ENCODE data around the gene UNC5C.
A peak's percentile ranks its signal among the peaks of the same experiment; 100 is the strongest.

UNC5C gene

DNA sequence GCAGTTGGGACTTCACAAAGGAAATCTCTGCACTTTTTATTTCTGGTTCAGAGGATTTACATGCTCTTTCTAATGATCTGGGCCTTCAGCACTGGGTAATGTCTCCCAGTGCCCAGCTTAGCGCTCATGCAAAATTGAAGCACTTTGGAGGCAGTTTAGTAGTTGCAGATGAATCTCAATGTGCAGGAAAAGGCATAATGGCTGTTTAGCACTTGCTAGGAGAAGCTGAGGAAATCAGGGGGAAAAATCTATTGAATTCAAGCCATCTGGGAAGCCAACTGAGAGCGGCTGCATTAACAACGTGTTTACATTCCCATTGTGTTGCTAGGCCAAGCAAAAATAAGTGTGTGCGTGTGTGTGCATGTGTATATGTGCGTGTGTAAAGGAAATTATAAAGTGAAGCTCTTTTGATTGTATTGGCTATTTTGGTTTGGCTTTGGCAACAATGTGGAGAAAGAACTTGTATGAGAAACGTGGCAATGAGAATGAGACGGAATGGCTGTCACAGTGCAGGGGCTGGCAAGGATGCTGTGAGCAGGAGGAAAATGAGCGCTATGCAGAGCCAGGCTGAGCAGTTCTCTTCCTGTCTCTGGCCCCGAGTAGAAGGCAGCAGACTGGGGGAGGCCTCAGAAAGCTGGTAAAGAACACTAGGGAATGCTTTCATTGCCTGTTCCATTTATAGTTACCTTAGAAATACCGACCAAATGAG lies 231.5 kb downstream of the UNC5C start:
- no peak for DNase-seq

DNA sequence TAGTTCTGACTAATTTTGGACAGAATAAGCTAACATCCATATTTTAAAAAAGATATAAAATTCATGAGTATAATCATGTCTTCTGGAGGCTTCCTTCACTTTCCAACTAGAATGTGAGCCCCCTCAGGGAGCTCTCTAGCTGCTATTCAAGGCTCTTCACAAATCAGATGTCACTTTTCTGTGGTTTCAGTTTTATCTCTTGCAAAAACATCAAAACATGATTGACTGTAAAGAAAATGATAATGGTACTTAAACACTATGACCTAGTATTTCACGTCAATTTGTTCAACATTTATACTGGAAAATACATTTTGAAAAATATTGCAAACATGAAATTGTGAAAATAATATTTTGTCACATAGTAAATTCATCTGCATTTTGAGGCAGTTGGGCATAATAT lies 234.2 kb downstream of the UNC5C start:
- DNase-seq, result no peak

DNA sequence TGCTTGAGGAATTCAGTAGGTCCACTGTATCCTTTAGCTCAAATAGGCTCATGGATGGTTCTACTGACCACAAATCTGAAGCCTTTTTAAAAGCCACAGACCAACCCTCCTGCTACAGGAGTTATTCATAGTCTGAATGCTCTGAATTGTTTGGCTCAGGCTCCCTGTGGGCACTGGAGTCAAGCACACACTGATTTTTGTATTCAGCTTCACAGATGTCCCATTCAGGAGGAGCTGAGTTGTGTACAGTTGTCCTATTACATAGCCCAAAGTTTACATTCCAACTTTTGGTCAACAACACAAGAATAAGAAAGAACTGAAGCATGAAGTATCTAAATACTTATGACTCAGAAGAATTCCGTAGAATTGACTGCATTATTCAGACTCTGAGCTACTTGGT lies 243.9 kb downstream of the UNC5C start:
- no peak for DNase-seq

DNA sequence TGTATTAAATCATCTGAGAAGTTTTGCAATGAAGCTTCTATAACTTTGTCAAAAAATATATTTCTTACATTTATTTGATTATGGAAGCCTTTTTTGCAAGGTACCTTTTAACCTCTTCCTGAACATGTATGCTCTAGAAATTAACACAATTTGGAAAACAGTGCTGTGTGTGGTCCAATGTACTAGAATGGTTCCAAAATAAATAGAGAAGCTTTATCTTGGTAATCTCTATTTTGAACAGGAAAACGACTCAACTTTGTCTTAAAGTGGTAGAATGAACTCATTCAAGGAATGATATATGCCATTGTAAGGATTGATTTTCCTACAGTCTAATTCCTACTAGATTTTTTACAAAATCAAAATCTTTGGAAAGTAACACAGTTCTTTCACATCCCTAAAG lies 248.5 kb downstream of the UNC5C start:
- DNase-seq, result no peak

DNA sequence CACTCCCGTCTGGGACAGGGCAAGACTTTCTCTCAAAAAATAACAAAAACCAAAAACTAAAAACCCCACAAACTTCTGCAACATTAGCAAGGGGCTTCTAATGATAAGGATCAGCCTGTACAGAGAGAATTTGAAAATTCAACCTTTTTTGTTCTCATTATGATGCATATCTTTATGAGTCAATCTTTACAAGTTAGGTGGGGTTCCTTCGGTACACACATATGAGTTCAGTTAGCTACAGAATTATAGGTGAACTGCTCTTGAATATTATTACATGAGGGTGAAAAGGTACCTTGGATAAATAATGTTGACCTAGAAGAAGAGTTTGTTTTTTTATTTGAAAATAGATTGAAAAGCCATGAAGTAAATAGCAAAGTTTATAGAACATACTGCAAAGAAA lies 252.7 kb downstream of the UNC5C start:
- DNase-seq, result no peak

DNA sequence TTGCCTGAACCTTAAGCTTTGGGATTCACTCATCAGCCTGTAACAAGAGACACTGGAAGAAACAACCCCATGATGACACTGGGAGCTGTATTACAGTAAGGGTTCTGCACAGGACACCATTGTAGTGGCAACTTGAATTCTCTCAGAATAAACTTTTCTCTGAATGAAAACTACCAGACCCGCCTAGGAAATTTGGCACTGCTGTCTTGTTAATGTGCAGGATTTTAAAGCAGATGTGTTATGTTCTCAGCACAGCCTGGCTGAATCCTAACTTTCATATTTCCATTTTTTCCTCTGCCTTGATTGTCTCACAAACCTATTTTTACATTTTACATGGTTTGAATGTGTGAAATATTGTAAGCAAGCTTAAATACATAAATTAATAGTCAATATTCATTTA lies 253.6 kb downstream of the UNC5C start:
- DNase-seq, result no peak

DNA sequence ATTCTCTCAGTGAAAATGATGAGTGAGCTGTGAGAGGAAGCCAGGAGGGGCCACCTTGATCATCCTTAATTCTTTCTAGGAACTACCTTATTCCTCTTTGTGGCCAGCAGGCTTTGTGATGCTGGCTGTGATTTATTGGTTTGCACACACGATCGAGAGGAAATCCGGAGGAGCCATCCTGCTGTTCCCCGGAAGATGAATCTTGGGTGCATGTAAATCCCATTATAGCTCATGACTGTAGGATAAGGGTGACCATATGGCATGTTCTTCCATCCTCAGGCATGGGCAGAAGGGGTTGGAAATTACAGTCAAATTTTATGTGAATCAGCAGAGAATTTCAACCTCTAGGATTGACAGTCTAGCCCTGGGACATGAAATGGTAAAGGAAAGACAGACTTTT lies 254.5 kb downstream of the UNC5C start:
- DNase-seq, result no peak

DNA sequence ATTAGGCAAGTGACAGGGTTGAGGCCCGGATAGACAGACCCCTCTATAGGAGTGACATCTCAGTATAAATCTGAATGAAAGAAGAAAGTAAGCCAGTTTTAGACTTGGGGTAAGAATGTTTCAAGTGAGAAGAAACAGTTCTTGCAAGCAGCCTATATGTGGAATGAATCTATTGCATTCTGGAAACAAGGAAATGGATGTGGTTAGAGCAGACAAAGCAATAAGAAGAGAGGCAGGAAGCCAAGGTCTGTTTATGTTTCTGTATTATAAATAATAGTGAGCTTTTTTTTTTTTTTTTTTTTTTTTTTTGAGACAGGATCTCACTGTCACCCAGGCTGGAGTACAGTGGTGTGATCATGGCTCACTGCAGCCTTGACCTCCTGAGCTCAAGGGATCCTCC lies 255.8 kb downstream of the UNC5C start:
- peak in 1 of 2 donors; percentile 12 for DNase-seq

DNA sequence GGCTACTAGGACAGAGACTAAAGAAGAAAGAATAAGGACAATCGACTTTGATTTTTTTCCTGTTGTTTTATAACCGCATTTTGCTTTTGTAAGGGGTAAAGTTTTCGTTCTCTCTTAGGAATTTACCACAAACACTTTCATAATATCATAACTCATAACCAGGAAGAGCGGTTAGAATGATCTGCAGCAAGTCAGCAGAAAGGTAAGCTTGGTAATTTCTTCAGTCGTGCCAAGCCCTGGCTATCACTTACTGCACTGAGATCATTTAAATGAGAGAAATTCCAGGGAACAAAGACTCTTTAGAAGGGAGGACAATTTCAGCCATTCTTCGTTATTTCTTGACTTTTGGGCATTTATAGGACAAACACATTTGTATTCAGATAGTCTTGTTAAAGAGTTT lies 258.1 kb downstream of the UNC5C start:
- DNase-seq, result no peak

DNA sequence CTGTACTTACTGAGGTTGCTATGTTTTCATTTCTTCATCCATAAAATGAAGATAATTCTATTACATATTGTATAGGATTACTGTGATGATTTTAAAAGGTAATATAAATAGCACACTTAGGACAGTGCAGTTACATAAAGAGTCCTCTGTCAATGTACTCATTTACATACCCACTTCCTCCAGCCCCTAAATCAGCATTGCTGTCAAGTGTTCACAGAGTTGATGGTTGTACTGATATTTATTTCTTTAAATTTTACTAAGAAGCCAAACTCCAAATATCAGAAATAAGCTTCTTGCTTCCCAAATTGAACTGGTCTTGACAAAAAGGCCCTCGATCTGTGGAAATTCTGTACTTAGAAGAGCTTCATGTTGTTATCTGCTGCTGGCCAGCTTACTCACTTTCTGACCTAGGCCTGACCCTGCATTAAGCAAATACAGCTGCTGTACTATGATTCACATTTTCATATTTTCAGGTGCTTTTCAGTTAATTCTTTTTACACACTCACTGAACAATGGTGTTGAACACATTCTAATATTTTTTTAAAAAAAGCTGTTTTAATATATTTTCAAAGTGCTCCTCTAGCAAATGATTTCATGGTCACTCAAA lies 259.6 kb downstream of the UNC5C start:
- DNase-seq, result no peak

DNA sequence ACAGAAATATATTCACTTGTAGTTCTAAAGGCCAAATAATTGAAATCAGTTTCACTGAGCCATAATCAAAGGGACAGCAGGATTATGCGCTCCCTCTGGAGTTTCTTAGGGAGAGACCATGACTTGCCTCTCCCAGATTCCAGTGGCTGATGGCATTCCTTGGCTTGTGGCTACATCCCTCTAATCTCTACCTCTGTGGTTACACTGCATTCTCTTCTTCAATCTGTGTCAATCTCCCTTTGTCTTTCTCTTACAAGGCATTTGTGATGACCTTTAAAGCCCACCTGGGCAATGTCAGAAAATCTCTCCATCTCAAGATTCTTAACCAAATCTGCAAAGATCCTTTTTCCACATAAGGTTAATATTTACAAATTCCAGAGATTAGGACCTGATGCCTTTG lies 260.2 kb downstream of the UNC5C start:
- no peak for DNase-seq

DNA sequence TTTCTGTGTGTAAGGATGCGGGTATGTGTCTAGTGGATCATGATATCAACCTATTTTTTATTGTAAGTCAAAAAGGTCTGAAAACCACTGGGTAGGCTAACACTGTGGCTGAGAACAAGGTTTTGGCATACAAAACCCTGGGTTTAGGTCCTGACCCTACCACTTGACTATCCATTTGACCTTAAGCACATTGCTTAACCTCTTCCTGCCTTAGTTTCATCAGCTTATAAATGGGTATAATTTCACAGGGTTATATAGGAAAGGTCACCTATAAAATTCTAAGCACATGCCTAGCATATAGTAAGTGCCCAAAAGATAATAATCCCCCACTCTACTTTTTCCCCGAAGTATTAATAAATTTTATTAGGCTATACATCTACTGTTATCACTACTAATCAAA lies 263.0 kb downstream of the UNC5C start:
- DNase-seq, result no peak

DNA sequence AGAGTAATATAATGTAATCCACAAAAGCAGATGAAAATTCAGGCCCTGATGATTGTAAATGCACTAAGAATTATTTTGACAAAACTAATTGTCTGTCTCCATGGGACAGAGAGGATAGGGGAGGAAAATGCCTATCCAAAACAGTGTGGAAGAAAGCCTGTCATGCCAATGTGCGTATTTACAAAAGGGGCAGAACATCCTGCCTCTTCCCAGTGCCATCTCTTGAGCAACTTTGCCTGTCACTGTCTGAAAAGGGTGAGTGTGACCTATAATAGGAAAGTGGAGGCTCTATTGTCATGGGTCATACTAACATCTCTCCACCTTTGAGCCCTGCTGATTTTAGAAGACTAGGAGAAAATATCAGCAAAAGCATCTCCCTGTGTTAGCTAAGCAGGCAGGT lies 264.1 kb downstream of the UNC5C start:
- DNase-seq, result no peak

DNA sequence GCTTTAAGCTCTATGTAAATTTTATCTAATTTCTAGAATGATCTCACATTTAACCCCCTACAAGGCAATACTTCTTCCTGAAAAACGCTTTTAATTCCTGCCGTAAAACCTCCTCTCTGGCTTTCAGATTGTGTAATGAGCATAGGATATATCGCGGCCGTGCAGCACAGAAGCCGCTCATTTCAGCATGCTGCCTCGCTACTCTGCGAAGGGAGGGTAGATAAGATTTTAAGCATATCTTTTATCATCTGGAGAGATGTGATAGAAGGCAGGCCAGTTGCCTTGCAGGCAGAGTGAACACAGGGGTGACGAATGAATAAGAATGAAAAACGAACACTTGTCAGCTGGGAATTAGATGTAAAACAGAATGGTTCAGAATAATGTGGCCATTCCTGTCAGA lies 265.5 kb downstream of the UNC5C start:
- no peak for DNase-seq

DNA sequence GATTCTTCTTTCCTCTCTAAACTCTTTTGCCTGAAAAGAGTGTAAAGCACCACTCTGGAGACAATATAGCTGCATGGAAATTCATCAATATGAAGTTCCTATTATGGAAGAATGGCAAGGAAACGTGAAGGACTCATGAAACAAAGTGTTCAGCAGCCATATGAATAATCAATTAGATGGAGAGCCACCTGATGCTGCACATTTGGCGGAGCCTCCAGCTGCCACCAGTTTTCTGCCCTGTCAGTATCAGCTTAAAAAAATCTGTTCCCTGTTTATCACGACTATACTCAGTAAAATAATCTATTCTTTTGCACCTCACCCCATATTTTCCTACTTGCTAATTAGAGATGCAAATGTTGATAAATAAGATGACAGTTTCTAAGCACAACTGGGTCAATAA lies 276.0 kb downstream of the UNC5C start:
- DNase-seq, result no peak

DNA sequence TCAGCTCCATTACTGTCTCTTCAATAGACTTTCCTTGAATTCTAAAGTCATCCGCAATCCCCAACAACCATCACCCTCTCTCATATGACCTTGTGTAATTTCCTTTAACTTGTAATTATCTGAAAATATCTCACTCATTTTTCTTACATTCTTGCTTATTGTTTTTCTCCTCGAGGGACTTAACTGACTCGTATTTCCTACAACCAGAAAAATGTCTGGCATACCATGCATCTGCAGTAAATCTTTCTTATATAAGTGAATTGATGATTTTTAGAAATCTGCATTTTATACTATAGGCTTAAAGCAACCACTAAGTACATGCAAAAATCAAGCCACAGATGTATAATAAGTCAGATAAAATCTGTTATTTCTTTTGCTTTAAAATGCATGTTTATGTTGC lies 276.7 kb downstream of the UNC5C start:
- DNase-seq, result no peak

DNA sequence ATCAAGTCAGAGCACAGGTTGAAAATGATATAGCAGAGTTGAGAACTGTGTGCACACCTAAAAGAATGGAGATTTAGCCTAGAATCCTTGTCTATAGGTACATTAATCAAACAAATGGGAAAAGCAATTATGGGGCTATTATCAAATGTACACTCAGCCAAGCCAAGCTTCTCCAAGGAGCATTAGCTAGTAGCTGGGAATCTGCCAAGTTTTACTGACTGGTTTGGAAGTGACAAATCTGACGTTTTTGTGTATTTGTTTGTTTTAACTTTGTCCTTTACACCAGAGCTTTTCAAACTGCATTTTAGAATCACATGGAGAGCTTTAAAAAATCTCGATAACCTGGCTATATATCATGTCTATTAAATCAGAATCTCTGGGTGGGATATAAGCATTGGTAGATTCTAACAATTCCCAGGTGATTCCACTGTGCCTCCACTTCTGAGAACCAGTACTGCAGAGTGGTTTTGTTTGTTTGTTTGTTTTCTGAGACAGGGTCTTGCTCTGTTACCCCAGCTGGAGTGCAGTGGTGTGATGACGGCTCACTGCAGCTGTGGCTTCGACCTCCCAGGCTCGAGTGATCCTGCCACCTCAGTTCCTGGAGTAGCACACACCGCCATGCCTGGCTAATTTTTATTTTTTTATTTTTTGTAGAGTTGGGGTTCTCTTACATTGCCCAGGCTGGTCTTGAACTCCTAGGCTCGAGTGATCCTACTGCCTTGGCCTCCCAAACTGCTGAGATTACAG lies 279.8 kb downstream of the UNC5C start:
- DNase-seq, result no peak

DNA sequence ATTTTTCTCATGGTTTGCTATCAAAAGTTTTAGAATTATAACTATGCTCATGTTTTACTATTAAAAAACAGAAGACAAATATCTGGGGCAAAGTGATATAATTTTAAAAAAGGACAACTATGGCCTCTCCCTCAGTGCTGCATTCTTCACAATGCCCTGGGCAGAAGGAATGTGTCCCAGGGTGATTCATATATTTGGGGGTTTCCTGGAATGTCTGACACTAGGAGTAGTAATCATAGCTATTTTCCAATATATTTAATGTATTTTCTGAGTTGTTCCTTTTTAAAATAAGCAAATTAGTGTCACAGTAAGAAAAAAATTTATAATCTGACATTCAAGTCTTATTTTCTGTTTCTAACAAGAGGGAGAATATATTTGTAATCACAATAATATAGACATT lies 281.7 kb downstream of the UNC5C start:
- DNase-seq, result no peak

DNA sequence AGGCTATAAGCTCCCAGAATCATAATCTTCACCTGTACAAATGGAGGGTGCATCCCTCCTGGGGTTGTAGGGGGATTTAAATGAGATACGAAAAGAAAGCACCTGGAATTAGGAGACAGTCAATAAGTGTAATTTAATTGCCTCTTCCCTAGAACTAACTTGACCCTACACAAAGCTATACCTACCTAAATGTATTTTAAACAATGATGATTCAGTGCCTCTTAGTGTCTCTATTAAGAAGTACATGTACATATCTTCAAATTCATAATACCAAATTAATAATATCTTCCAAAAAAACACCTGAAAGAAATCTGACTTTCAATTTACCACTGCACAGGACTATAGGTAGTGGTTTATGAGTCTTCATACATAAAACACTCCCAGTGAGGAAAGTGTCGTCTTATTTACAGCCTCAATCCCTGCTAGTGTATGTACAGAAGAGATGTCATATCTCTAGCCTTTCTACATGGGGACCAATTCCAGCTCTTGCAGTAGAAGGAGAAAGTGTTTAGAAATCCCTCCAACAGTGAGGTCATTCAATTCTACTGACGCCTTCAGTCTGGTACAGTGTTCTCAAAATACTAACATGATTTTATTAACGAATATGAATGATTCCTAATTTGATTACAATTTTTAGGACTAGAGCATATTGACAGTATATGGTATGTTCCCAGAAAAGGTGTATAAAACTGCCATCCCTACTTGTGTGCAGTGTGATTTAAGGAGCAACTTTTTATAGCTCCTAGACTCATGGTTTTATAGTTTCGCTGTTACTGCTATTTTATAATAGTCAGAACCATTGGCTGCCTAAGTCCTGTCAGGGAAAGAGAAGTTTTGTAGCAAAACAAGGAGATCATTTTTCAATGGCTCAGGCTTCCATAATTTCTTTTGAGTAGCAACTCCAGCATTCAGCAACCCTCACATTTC lies 282.7 kb downstream of the UNC5C start:
- DNase-seq, result no peak

DNA sequence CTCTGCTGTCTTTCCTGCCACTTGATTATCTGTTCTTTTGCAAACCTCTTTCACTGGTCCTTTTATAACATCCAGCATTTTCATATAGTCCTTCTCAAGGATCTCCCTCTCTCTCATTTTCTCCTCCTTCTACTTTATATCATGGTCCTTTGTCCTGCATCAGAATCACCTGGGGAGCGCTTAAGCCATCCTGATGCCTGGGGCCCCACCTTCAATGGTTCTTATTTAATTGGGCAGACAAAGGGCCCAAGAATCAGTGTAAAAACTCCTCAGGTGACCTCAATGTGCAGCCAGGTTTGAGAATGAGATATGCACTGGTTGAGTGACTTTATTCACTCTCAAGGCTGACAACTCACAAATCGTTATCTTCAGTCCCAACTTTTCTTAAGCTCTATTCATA lies 283.9 kb downstream of the UNC5C start:
- no peak for DNase-seq

DNA sequence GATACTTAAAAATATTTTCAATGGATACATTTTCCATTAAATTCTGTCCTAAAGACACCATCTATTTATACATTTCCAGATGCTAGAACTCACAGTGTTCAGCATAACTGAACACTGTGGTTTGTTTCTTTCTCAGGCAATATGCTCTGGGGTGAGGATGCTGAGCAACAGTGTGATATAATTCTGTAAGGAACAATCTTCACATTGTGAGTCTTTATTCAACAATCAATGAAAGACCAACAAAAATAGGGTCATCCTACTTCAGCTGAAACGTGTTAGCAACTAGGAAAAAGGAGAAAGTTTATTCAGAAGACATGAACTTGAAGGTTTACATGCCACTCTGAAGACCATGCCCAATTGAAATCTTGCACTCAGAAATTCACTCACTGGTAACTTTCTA lies 284.8 kb downstream of the UNC5C start:
- no peak for DNase-seq

DNA sequence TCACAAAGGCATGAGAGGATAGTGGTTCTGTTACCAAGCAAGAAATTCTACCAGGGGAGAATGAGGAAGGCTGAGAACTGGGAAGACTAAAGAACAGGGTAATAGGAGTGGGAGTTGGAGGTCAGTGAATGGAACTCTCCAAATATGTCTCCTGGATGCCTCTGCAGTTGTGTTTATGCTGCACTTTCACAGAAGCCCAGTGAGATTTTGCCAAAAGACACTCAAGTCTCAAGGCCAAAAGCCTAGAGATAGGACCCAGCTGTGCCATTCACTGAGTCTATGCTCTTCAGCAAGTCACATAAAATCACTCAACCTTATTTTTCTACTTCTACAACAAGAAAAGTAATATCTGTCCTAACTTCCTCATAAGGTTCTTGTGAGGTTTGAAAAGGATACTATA lies 285.4 kb downstream of the UNC5C start:
- no peak for DNase-seq

DNA sequence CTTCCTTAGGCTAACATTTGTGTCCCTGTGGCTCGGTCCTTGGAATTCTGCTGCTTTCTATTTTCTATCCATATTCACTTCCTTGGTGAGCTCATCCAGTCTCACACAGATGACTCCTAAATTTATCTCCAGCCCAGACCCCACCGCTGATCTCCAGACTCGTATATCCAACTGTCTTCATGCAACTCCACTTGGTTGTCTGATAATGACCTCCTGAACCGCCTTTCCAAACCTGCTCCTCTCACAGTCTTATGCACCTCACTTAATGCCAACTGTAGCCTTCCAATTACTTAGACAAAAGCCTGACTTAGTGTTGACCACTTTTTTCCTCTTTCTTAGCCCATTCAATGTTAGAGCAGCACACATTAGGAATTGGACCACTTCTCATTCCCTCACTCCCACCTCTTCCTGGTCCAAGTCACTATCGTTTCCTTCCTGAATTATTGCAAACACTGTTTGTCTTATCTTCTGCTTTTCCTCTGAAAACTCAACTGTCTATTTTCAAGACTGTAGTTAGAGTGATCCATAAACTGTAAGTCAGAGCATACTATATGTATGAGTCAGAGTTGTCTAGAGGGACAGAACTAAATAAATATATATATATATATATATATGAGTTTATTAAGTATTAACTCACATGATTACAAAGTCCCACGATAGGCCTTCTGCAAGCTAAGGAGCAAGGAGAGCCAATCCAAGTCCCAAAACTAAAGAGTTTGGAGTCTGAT lies 292.5 kb downstream of the UNC5C start:
- no peak for DNase-seq

All from CD4-positive, alpha-beta T cell treated with Interferon alpha-2 for 1 hour (primary cell).